Endothelial cell of umbilical vein (primary cell): ENCODE data around the gene MAML3. TPM values are rescaled to one million over a fixed set of nuclear protein-coding genes. Genes with fewer than 3 reads are reported as not detected.

Experiments used
- BruUV-seq: library from RNA; stranded (reverse); fragments of 400-500 nt; replicated peaks from 2 replicates; lab custom pipeline; 2021; lab: Mats Ljungman, UMichigan
- CTCF ChIA-PET: fragments of 300-600, 350-600 bp; sonication (Branson Sonifier 250); formaldehyde crosslinking; loops from one replicate; lab custom pipeline; 2021; ENCODE audit warnings: antibody characterized with exemption, inconsistent platforms; lab: Charles Lee
- POLR2A ChIA-PET: fragments of 300-600, 350-600 bp; sonication (Branson Sonifier 250); formaldehyde crosslinking; loops from one replicate; lab custom pipeline; 2021; ENCODE audit warnings: antibody characterized with exemption, inconsistent platforms; lab: Charles Lee
- DNase-seq: peaks from one replicate; pipeline ENCODE4 v3.0.0-alpha.2; 2011; ENCODE audit warnings: low read depth, low spot score
- FAIRE-seq: peaks from 2 replicates; lab custom pipeline; 2011; peaks lifted over from hg19 to GRCh38; lab: Jason Lieb, UNC
- H2AFZ ChIP-seq: 2 replicates; pipeline ENCODE4 v1.6.0; 2012; ENCODE audit warnings: low read depth, low read length, control low read depth, inconsistent platforms
- H3K27ac ChIP-seq: 2 replicates; pipeline ENCODE4 v1.5.1; 2011; ENCODE audit warnings: low read depth, mild to moderate bottlenecking, control low read depth, low read length, moderate library complexity; ENCODE audit not compliant: insufficient read depth
- H3K27me3 ChIP-seq, 2 experiments: 2 replicates each; pipeline versions ENCODE4 v1.6.0 to v1.6.1; 2011; ENCODE audit warnings: low read length in 2 of 2, mixed read lengths in 1 of 2; ENCODE audit not compliant: control insufficient read depth in 2 of 2, insufficient read depth in 2 of 2
- H3K36me3 ChIP-seq, 2 experiments: 2 replicates in 1 of 2; 3 replicates in 1 of 2; pipeline ENCODE4 v1.5.1; 2011; ENCODE audit warnings: low read length in 2 of 2, mild to moderate bottlenecking in 1 of 2, moderate library complexity in 1 of 2; ENCODE audit not compliant: control insufficient read depth in 2 of 2, insufficient read depth in 2 of 2; ENCODE audit errors: extremely low read depth in 1 of 2
- H3K4me1 ChIP-seq: 3 replicates; pipeline ENCODE4 v1.5.1; 2011; ENCODE audit warnings: mild to moderate bottlenecking, low read length; ENCODE audit not compliant: control insufficient read depth, insufficient read depth; ENCODE audit errors: extremely low read depth
- H3K4me2 ChIP-seq: 2 replicates; pipeline ENCODE4 v1.6.1; 2011; ENCODE audit warnings: low read length, control low read depth, mixed read lengths; ENCODE audit not compliant: insufficient read depth
- H3K4me3 ChIP-seq, 3 experiments: fragments of 200-600 bp in 1 of 3; sonication (generic), shearing (Covaris generic) in 1 of 3; replicated peaks in 1 of 3; 2 replicates each; pipeline ENCODE4 v1.5.1; 2011 to 2016; ENCODE audit warnings: control low read depth in 3 of 3, low read length in 3 of 3, mild to moderate bottlenecking in 2 of 3, inconsistent platforms in 1 of 3, low read depth in 1 of 3, moderate library complexity in 1 of 3; ENCODE audit not compliant: insufficient read depth in 1 of 3
- H3K79me2 ChIP-seq: 2 replicates; pipeline ENCODE4 v1.6.0; 2012; ENCODE audit warnings: low read length, inconsistent platforms; ENCODE audit not compliant: control insufficient read depth, insufficient read depth
- H3K9ac ChIP-seq: replicated peaks from 2 replicates; pipeline ENCODE3; 2011; ENCODE audit warnings: low read length, control low read depth; ENCODE audit not compliant: insufficient read depth; ENCODE audit errors: extremely low read depth
- H3K9me1 ChIP-seq: replicated peaks from 3 replicates; pipeline ENCODE4 v1.6.0; 2011; ENCODE audit warnings: mild to moderate bottlenecking, low read length; ENCODE audit not compliant: control insufficient read depth, insufficient read depth; ENCODE audit errors: extremely low read depth
- H3K9me3 ChIP-seq: replicated peaks from 2 replicates; pipeline ENCODE4 v1.5.1; 2012; ENCODE audit warnings: low read length, inconsistent platforms; ENCODE audit not compliant: control insufficient read depth, insufficient read depth
- H4K20me1 ChIP-seq: replicated peaks from 2 replicates; pipeline ENCODE3; 2011; ENCODE audit warnings: mild to moderate bottlenecking, low read length; ENCODE audit not compliant: control insufficient read depth, insufficient read depth; ENCODE audit errors: extremely low read depth
- EZH2 ChIP-seq: IDR thresholded peaks from 2 replicates; pipeline ENCODE4 v1.6.1; 2012; ENCODE audit warnings: borderline replicate concordance, low read depth, mild to moderate bottlenecking, moderate library complexity, low read length, inconsistent platforms; ENCODE audit not compliant: severe bottlenecking
- FOS ChIP-seq: IDR thresholded peaks from 2 replicates; pipeline ENCODE4 v1.6.1; 2011; ENCODE audit warnings: mild to moderate bottlenecking, low read length, moderate library complexity, borderline replicate concordance; ENCODE audit not compliant: insufficient read depth
- GATA2 ChIP-seq: IDR thresholded peaks from 2 replicates; pipeline ENCODE4 v1.7.0; 2011; ENCODE audit warnings: low read depth, mild to moderate bottlenecking, moderate library complexity, mixed read lengths, low read length; ENCODE audit not compliant: insufficient read length, insufficient read depth
- JUN ChIP-seq: IDR thresholded peaks from 2 replicates; pipeline ENCODE4 v1.6.1; 2011; ENCODE audit warnings: borderline replicate concordance, low read depth; ENCODE audit not compliant: insufficient read length, insufficient read depth
- MYC ChIP-seq: IDR thresholded peaks from one replicate; pipeline ENCODE4 v1.6.1; 2011; ENCODE audit warnings: mild to moderate bottlenecking, low read depth, low read length
- POLR2A ChIP-seq: IDR thresholded peaks from 2 replicates; pipeline ENCODE4 v1.6.1; 2012; ENCODE audit warnings: low read depth, mild to moderate bottlenecking, control low read depth, low read length
- POLR2AphosphoS5 ChIP-seq: IDR thresholded peaks from 2 replicates; pipeline ENCODE4 v1.6.1; 2012; ENCODE audit warnings: low read depth, mild to moderate bottlenecking, control low read depth, low read length, moderate library complexity; ENCODE audit not compliant: insufficient read depth
- dilution Hi-C: fragments of 300-500 bp; cut with MboI; formaldehyde crosslinking; loops from one replicate; pipeline ENCODE4 v1.15.0; 2019; ENCODE audit warnings: low sequenced_read_pairs; ENCODE audit not compliant: extremely low pct_ligation_motif_present
- intact Hi-C: fragments of 100-400 bp; cut with micrococcal nuclease; formaldehyde crosslinking; loops from one replicate; pipeline ENCODE4 v1.10.0; 2022
- polyA plus RNA-seq, 4 experiments: library from polyadenylated mRNA; depleted of rRNA in 3 of 4; stranded (reverse) in 3 of 4; unstranded in 1 of 4; fragments of >200 nt; gene quantifications; 2 replicates each; pipeline versions ENCODE4 v1.2.1 to v1.2.3, GENCODE V29; 2011 to 2012; ENCODE audit warnings: missing spikeins in 1 of 4
- total RNA-seq: library from RNA; stranded (reverse); gene quantifications from 2 replicates; pipeline ENCODE4 v1.2.3, GENCODE V29; 2021
- TF ChIP-seq, protein P1 (sequence below), 2 donors: IDR thresholded peaks; 1 replicate in 1 of 2; 2 replicates in 1 of 2; pipeline ENCODE4 v1.5.1; 2011; ENCODE audit warnings: low read length in 2 of 2, mild to moderate bottlenecking in 2 of 2, moderate library complexity in 2 of 2, control low read depth in 1 of 2, inconsistent platforms in 1 of 2, low read depth in 1 of 2; ENCODE audit not compliant: insufficient read depth in 1 of 2; ENCODE audit errors: extremely low read depth in 1 of 2
- TF ChIP-seq, protein P2 (sequence below): IDR thresholded peaks from 2 replicates; pipeline ENCODE4 v1.6.1; 2011; ENCODE audit not compliant: insufficient read depth, insufficient read length

The MAML3 gene
- total and polyA plus RNA-seq, 2 donors (not counting 3 experiments of a cell fraction or from before 2014, with no cell fraction given) = 14.0 to 20.3 TPM

DNA sequence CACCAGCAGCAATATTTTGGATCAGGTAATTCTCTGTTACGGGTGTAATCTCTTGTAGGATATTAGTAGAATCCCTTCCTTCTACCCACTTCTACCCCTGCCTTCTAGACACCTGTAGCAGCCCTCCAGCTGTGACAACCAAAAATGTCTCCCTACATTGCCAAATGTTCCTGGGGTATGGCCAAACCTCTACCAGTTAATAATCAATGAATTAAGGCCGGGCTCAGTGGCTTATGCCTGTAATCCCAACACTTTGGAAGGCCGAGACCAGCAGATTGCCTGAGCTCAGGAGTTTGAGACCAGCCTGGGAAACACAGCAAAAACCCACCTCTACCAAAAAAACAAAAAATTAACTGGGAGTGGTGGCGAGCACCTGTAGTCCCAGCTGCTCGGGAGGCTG, 9.9 kb downstream of the MAML3 start:
- BruUV-seq = no TSS peak
- Histone ChIP-seq H3K4me1 (no peaks in the 10 kb centered on the region), H3K4me3 (no peak overlapping the region), H3K27me3 (no peaks in the 10 kb centered on the region), H3K9me1 (no peaks in the 10 kb centered on the region), H3K27ac (no peak overlapping the region), H4K20me1 (no peaks in the 10 kb centered on the region), H2AFZ (no peak overlapping the region), H3K36me3 (no peaks in the 10 kb centered on the region), H3K4me2 (no peak overlapping the region), H3K79me2 (peaks cover 18% of the 10 kb centered on the region), H3K9me3 (no peaks in the 10 kb centered on the region), H3K9ac (no peak overlapping the region)
- POLR2A ChIA-PET = no interaction called here
- dilution Hi-C loops = no loop called here
- TF ChIP-seq, protein P1, sequence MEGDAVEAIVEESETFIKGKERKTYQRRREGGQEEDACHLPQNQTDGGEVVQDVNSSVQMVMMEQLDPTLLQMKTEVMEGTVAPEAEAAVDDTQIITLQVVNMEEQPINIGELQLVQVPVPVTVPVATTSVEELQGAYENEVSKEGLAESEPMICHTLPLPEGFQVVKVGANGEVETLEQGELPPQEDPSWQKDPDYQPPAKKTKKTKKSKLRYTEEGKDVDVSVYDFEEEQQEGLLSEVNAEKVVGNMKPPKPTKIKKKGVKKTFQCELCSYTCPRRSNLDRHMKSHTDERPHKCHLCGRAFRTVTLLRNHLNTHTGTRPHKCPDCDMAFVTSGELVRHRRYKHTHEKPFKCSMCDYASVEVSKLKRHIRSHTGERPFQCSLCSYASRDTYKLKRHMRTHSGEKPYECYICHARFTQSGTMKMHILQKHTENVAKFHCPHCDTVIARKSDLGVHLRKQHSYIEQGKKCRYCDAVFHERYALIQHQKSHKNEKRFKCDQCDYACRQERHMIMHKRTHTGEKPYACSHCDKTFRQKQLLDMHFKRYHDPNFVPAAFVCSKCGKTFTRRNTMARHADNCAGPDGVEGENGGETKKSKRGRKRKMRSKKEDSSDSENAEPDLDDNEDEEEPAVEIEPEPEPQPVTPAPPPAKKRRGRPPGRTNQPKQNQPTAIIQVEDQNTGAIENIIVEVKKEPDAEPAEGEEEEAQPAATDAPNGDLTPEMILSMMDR (IDR thresholded peaks at IDR 0.05; ENCODE audit: extremely low read depth in 1 of 2, insufficient read depth in 1 of 2, low read depth in 1 of 2, low read length in 2 of 2) = no peak
- TF ChIP-seq EZH2 = no peak
- no peak for TF ChIP-seq POLR2A
- no peak for TF ChIP-seq FOS
- no peak for TF ChIP-seq POLR2AphosphoS5
- TF ChIP-seq JUN = no peak
- TF ChIP-seq GATA2 = no peak
- TF ChIP-seq, protein P2, sequence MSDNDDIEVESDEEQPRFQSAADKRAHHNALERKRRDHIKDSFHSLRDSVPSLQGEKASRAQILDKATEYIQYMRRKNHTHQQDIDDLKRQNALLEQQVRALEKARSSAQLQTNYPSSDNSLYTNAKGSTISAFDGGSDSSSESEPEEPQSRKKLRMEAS = no peak
- TF ChIP-seq MYC = no peak
- DNase-seq = no peak
- intact Hi-C loops = no loop called here
- CTCF ChIA-PET = interaction anchor here (0.6 to 0.7 kb wide), 2 partner anchors 21 to 140 kb away, joined by 4 to 5 read pairs; no protein-coding TSS in a partner anchor
- no peak for FAIRE-seq
